HL-60/S4 treated with phorbol 12-myristate 13-acetate at 8.2 ng/mL for 4 days and 3 days (cell line): ENCODE data around the gene SDR42E1.

Experiments used
- in situ Hi-C: fragments of 300-500 bp; cut with MboI; formaldehyde crosslinking; loops from 2 replicates; pipeline ENCODE4 v1.15.0; 2022; ENCODE audit warnings: low sequenced_read_pairs

Gene SDR42E1

GRCh38 chr16:82011199-82011641, at the start of gene SDR42E1:
TSS of gene SDR42E1 (minus strand) at chr16:82011470. CDS start at chr16:82000858, 10,612 bp downstream.
- in situ Hi-C loops: no loop called here

- in situ Hi-C loops: no loop called here
These were observed 48.7 kb upstream of the SDR42E1 start for GRCh38 chr16:82059983-82060421.

GRCh38 chr16:82059161-82059982, 48.1 kb upstream of the SDR42E1 start:
- in situ Hi-C loops: no loop called here

- in situ Hi-C loops: no loop called here
These were observed 45.3 kb upstream of the SDR42E1 start for GRCh38 chr16:82056550-82056896.

- in situ Hi-C loops: no loop called here
These were observed 44.7 kb upstream of the SDR42E1 start for GRCh38 chr16:82055728-82056549.

GRCh38 chr16:82055117-82055516, 43.8 kb upstream of the SDR42E1 start:
- in situ Hi-C loops: no loop called here

GRCh38 chr16:82051656-82052055, 40.4 kb upstream of the SDR42E1 start:
- in situ Hi-C loops: no loop called here

- in situ Hi-C loops: no loop called here
These were observed 39.7 kb upstream of the SDR42E1 start for GRCh38 chr16:82050909-82051357.

- in situ Hi-C loops: no loop called here
These were observed 39.2 kb upstream of the SDR42E1 start for GRCh38 chr16:82050506-82050905.

GRCh38 chr16:82049484-82049883, 38.2 kb upstream of the SDR42E1 start:
- in situ Hi-C loops: loop anchor here (25.0 kb wide), 1 partner anchor 188 kb away; no protein-coding TSS in a partner anchor

GRCh38 chr16:82047787-82048186, 36.5 kb upstream of the SDR42E1 start:
- in situ Hi-C loops: loop anchor here (25.0 kb wide), 1 partner anchor 190 kb away; no protein-coding TSS in a partner anchor

GRCh38 chr16:82047374-82047773, 36.1 kb upstream of the SDR42E1 start:
- in situ Hi-C loops: loop anchor here (25.0 kb wide), 1 partner anchor 190 kb away; no protein-coding TSS in a partner anchor

GRCh38 chr16:82046941-82047340, 35.7 kb upstream of the SDR42E1 start:
- in situ Hi-C loops: loop anchor here (25.0 kb wide), 1 partner anchor 190 kb away; no protein-coding TSS in a partner anchor

- in situ Hi-C loops: loop anchor here (25.0 kb wide), 1 partner anchor 191 kb away; no protein-coding TSS in a partner anchor
These were observed 35.3 kb upstream of the SDR42E1 start for GRCh38 chr16:82046541-82046940.

GRCh38 chr16:82045465-82045864, 34.2 kb upstream of the SDR42E1 start:
- in situ Hi-C loops: loop anchor here (25.0 kb wide), 1 partner anchor 192 kb away; no protein-coding TSS in a partner anchor

GRCh38 chr16:82044585-82044911, 33.3 kb upstream of the SDR42E1 start:
- in situ Hi-C loops: loop anchor here (25.0 kb wide), 1 partner anchor 193 kb away; no protein-coding TSS in a partner anchor

GRCh38 chr16:82043680-82044584, 32.7 kb upstream of the SDR42E1 start:
- in situ Hi-C loops: loop anchor here (25.0 kb wide), 1 partner anchor 193 kb away; no protein-coding TSS in a partner anchor

- in situ Hi-C loops: loop anchor here (25.0 kb wide), 1 partner anchor 194 kb away; no protein-coding TSS in a partner anchor
These were observed 31.6 kb upstream of the SDR42E1 start for GRCh38 chr16:82042846-82043245.

- in situ Hi-C loops: loop anchor here (25.0 kb wide), 1 partner anchor 195 kb away; no protein-coding TSS in a partner anchor
These were observed 30.9 kb upstream of the SDR42E1 start for GRCh38 chr16:82042144-82042543.

- in situ Hi-C loops: loop anchor here (25.0 kb wide), 1 partner anchor 196 kb away; no protein-coding TSS in a partner anchor
These were observed 30.3 kb upstream of the SDR42E1 start for GRCh38 chr16:82041542-82041941.
